Suppressor macrophage treated with lipopolysaccharide for 4 hours (primary cell): ENCODE data around the gene BRD4.

Experiments
- DNase-seq: peaks from one replicate; pipeline ENCODE4 v3.0.0-alpha.2; 2020

Gene BRD4

GRCh38 chr19:15247107-15248014 is 85.0 kb downstream of the BRD4 start:
- no peak for DNase-seq

GRCh38 chr19:15246198-15246481 is 86.2 kb downstream of the BRD4 start:
- no peak for DNase-seq

- DNase-seq, result no peak
These were observed 86.8 kb downstream of the BRD4 start for GRCh38 chr19:15245370-15246197.

- no peak for DNase-seq
These were observed 87.5 kb downstream of the BRD4 start for GRCh38 chr19:15244808-15245207.

GRCh38 chr19:15244106-15244803 is 88.1 kb downstream of the BRD4 start:
- DNase-seq, result no peak

DNA sequence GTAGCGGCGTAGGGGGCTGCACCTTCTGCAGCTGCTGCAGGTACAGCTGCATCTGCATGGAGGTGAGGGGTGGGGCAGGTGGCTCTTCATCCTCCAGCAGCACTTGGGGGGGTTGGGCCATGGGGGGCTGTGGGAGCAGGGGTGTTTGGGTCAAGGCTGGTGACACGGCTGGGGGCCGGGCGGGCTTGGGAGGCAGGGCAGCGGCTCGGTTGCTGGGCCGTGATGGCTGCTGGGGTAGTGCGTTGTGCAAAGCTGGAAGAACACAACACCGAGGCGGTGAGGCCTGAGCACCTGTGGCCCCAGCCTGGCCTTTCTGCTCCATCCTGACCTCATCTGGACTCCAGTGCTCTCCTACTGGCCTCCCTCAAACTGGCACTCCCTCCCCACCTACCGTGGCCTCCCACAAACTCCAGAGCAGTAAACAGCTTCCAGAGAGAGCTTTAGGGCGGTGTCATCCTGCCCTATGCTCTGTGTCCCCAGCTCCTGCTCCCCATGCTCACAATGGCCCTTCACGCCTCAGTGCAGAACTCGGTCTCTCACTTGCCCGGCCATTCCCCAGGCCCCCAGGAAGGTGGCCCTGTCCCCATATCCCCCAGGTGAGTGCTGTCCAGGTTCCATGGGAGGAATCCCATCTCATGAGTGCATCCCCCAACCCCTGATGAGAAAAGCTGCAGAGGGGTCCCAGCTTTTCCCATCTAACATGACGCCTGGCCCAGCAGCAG is 88.9 kb downstream of the BRD4 start:
- DNase-seq, result no peak

- no peak for DNase-seq
These were observed 91.0 kb downstream of the BRD4 start for GRCh38 chr19:15241259-15241910.

DNA sequence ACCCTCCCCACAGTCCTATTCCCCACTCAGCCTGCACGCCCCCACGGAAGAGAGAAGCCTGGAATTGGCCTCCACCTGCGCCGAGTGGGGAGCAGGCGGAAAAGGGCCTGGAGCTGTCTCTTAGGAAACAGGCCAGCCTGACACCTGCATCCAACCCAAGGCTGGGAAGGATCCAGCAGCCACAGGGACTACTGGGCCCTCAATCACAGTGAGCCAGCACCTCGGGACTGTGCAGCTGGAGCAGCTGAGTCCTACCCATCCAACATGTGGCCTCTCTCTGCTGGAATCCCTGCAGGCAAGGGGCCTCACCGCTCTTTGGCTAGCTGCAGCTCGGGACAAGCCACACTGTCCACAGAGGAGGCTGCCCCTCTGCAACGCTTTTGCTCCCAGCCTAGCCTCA is 91.8 kb downstream of the BRD4 start:
- no peak for DNase-seq

DNA sequence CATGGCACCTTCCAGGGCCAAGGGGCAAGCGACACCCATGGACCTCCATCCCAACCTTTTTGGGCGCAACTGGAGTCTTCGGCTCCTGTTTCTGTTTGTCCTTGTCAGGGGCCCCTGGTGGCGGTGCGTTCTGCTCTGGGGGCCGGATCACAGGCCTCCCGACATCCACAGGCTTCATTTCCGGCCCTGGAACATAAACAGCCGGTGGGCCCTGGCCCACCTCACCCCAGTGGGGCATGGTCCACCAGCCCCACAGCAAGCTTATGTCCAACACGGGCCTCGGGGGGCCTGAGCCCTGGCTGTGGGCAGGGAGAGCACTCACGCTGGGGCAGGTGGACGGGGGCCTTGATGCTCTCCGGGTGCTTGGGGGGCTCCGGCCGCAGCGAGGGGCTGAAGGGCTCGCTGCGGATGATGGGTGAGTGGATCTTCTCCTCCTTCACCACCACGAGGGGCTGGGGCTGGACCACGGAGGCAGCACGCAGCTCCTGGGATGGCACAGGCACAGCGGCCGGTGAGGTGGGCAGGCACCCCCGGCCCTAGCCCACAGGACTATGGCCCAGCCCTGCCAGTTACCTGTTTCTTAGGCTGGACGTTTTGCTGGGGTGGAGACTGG is 92.9 kb downstream of the BRD4 start:
- no peak for DNase-seq

DNA sequence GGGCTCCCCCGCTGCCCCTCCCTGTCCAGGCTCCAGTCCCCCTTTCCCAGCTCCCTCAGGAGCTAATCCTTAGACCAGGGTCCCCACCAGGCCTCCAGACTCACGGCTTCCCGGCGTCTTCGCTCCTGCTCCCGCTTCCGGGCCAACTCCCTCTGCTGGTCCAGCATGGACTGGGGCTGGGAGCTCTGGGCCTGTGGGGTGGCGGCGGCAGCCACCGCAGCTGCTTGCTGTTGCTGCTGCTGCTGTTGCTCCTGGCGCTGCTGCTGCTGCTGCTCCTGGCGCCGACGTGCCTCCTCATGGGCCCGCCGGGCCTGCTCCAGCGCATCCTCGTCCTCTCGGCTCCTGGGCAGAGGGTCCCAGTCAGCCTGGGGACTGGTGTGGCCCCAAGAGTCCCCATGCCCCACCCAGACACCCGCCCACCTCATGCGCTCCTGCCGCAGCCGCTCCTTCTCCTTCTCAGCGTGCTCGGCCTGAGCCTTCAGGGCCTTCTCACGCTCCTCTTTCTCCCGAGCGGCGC is 93.6 kb downstream of the BRD4 start:
- DNase-seq, result no peak

DNA sequence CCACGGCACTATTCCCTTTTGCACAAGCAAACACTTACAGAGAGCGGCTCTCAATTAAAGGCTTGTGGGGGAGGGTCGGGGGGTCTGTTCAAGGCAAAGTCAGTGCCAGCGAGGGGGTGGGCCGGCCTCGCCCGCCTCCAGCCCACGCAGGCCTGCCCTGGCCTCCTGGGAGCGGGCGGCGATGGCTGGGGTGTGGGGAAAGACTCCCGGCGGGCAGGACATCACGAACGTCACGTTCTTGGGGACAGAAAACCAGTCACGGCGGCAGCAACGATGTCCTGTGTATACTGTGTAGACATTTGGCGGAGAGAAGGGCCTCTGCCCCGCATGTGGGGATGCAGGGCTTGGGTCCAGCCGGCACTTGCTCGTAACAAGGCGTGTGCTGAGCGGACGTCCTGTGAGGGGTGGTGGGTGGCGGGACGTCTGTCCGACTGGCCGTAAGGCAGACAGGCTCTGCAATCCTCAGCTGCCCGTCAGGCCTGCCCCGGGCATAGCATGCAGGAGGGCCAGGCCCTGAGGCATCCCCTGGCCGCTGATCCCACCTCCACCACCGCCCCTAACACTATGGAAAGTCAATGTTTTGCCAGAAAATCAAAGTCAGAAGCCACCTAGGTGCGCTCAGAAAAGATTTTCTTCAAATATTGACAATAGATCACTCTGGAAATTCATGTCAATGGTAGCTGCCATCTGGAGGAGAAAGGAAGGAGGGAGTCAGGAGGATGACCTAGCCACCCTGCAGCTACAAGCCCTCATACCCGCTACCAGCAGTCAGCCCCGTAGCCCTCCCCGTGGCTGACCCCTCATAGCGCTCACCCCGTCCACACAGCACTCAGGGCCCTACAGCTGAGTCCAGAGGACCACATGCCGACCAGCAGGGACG is 94.3 kb downstream of the BRD4 start:
- no peak for DNase-seq

GRCh38 chr19:15236886-15237285 is 95.5 kb downstream of the BRD4 start:
- DNase-seq, result no peak

GRCh38 chr19:15235781-15236180 is 96.6 kb downstream of the BRD4 start:
- peak; percentile 74 for DNase-seq

DNA sequence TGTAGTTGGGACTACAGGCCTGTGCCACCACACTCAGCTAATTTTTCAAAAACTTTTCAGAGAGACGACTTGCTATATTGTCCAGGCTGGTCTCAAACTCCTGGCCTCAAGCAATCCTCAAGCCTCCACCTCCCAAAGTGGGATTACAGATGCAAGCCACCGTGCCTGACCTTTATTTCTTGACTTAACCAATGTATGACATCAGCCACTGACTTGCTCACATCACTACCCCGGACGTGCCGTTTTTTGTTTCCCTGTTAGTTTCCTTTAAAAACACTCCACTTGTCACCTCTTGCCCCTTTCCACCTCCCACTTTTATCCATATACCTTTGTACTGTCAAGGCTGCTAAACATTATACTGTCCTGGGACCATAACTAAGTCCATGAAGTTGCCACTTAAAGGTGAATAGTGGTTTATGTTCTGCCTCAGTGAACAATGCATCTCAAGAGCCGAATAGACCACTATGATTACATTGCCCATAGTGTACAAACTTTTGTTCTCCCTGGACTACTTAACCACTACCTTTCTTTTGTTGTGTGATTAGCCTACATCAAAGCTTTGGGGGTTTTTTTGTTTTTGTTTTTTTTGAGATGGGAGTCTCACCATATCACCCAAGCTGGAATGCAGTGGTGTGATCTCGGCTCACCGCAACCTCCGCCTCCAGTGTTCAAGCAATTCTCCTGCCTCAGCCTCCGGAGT is 97.8 kb downstream of the BRD4 start:
- DNase-seq, result peak; percentile 29

- DNase-seq, result peak; percentile 32
These were observed 101.1 kb downstream of the BRD4 start for GRCh38 chr19:15231271-15231670.

- DNase-seq, result no peak
These were observed 105.1 kb downstream of the BRD4 start for GRCh38 chr19:15227261-15227660.

- no peak for DNase-seq
These were observed 106.6 kb downstream of the BRD4 start for GRCh38 chr19:15225760-15226159.

DNA sequence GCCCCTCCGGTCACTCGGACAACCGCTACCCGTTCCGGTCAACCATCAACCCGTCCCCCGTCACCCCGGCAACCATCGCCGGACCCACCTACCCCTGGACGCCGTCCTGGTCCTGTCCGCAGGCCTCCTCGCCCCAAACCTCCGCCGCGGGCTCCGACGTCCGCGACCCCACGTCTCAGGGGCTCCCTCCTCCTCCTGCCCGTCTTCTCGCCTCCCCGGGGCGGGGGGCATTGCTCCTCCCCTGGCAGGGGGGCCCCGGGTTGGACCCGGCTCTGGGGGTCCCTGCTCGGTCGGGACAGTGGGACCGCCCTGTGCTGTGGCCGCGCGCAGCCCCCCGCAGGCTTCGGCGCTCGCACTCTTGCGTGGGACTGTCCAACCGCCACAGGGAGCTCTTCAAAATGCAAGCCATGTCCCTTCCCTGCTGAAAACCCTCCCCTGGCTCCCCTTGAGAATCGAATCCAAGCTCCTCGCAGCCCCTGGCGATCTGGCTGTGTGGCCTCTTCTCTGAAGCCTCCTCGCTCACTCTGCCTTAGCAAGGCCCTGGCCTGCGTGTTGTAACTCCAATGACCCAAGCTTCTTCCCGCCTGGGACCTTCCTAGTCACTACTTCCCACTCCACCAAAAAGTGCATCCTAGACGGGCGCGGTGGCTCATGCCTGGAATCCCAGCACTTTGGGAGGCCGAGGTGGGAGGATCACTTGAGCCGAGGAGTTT is 108.5 kb downstream of the BRD4 start:
- peak; percentile 41 for DNase-seq
